ENCODE results near the gene PTPN3. TPM values are rescaled to one million over a fixed set of nuclear protein-coding genes. Genes with fewer than 3 reads are reported as not detected.
"Not testable (repeated sequence)": the region's sequence is repeated elsewhere in the genome, so short reads cannot be mapped to it uniquely, and the experiment has no call there.

The PTPN3 gene, protein sequence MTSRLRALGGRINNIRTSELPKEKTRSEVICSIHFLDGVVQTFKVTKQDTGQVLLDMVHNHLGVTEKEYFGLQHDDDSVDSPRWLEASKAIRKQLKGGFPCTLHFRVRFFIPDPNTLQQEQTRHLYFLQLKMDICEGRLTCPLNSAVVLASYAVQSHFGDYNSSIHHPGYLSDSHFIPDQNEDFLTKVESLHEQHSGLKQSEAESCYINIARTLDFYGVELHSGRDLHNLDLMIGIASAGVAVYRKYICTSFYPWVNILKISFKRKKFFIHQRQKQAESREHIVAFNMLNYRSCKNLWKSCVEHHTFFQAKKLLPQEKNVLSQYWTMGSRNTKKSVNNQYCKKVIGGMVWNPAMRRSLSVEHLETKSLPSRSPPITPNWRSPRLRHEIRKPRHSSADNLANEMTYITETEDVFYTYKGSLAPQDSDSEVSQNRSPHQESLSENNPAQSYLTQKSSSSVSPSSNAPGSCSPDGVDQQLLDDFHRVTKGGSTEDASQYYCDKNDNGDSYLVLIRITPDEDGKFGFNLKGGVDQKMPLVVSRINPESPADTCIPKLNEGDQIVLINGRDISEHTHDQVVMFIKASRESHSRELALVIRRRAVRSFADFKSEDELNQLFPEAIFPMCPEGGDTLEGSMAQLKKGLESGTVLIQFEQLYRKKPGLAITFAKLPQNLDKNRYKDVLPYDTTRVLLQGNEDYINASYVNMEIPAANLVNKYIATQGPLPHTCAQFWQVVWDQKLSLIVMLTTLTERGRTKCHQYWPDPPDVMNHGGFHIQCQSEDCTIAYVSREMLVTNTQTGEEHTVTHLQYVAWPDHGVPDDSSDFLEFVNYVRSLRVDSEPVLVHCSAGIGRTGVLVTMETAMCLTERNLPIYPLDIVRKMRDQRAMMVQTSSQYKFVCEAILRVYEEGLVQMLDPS
- 0.65 TPM for polyA plus RNA-seq (2013, experiment 1 of 2)
- 0.95 TPM for polyA plus RNA-seq (2013, experiment 2 of 2)

- H3K4me3 ChIP-seq (ENCODE audit: low read length): peak within 1 kb of the TSS; percentile 54
- no peak within 1 kb of the TSS for H3K9ac ChIP-seq (ENCODE audit: low read depth, low read length)
- no peaks in the 10 kb centered on the region for H3K36me3 ChIP-seq (ENCODE audit: insufficient read depth, low read length)
- no peaks in the 10 kb centered on the region for H3K9me3 ChIP-seq (ENCODE audit: insufficient read depth, low read depth, low read length)
- H3K27me3 ChIP-seq (ENCODE audit: insufficient read depth, low read length): peaks cover 84% of the 10 kb centered on the region
- WGBS: 4% methylated on average over 78 of the region's 78 CpGs
- no peaks in the 10 kb centered on the region for H3K4me1 ChIP-seq (ENCODE audit: insufficient read depth, low read length)
- no peak within 1 kb of the TSS for H3K27ac ChIP-seq (ENCODE audit: low read depth, low read length)
Measured at GRCh38 chr9:109498195-109499092, at the start of gene PTPN3. PTPN3 (minus strand) TSS chr9:109498307; CDS start chr9:109463434, 34,873 bp downstream.

DNA sequence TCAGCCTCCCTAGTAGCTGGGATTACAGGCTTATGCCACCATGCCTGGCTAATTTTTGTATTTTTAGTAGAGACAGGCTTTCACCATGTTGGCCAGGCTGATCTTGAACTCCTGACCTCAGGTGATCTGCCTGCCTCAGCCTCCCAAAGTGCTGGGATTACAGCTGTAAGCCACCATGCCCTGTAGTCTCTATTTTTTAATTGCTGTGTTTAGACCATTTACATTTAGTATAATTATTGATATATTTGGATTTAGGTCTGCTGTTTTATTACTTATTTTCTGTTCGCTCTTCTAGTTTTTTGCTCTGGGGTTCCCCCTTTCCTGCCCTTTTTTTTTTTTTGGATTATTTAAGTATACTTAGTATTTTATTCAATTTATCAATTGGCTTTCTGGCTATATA is 46.8 kb upstream of the PTPN3 start:
- not testable (repeated sequence) for H3K27me3 ChIP-seq (ENCODE audit: insufficient read depth, low read length); H3K36me3 ChIP-seq (ENCODE audit: insufficient read depth, low read length); H3K4me1 ChIP-seq (ENCODE audit: insufficient read depth, low read length); H3K9ac ChIP-seq (ENCODE audit: low read depth, low read length); H3K4me3 ChIP-seq (ENCODE audit: low read length); H3K27ac ChIP-seq (ENCODE audit: low read depth, low read length)
- no CpG with 5 or more reads among the region's 1 CpG for WGBS
- peaks cover 12% of the 10 kb centered on the region; the same call in 1 of the 2 replicates for H3K9me3 ChIP-seq (ENCODE audit: insufficient read depth, low read depth, low read length)

DNA sequence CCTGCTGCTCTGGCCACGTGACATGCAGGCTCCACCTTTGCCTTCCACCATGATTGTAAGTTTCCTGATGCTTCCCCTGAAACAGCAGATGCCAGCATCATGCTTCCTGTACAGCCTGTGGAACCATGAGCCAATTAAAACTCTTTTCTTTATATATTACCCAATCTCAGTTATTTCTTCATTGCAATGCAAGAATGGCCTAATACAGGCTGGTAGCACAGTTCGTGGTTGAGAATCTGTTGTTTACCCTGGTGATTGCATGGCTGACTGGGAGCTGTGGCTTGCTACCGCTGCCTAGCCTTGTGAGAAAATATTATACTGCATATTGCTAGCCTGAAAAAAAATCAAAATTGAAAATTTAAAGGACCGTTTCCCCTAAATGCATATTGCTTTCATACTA is 44.8 kb upstream of the PTPN3 start:
- H3K4me3 ChIP-seq (ENCODE audit: low read length): no peak overlapping the region
- peaks cover 12% of the 10 kb centered on the region; the same call in 1 of the 2 replicates for H3K9me3 ChIP-seq (ENCODE audit: insufficient read depth, low read depth, low read length)
- no peaks in the 10 kb centered on the region for H3K4me1 ChIP-seq (ENCODE audit: insufficient read depth, low read length)
- no peaks in the 10 kb centered on the region for H3K36me3 ChIP-seq (ENCODE audit: insufficient read depth, low read length)
- no peak overlapping the region for H3K27ac ChIP-seq (ENCODE audit: low read depth, low read length)
- no peaks in the 10 kb centered on the region for H3K27me3 ChIP-seq (ENCODE audit: insufficient read depth, low read length)
- WGBS: 84% methylated on average over 3 of the region's 4 CpGs
- no peak overlapping the region for H3K9ac ChIP-seq (ENCODE audit: low read depth, low read length)

DNA sequence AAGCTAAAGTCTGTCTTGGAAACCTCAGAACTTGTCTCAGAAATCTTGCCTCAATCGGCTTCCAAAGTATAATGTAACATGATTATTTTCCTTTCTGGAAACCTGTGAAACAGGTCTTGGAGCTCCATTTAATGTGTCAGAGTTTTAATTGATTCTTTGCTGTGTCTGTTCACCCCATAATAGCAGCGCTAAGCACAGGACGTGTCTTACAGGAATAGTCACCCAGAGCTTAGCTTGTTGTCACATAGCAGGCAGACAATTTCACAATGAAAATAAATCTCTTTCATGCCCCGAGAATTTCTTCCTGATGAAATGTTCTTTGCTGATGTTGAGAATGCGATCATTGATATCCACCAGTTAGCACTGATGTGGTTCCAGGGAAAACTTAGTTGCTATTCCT is 40.2 kb upstream of the PTPN3 start:
- WGBS: 93% methylated on average over 5 of the region's 5 CpGs
- no peaks in the 10 kb centered on the region for H3K36me3 ChIP-seq (ENCODE audit: insufficient read depth, low read length)
- no peak overlapping the region for H3K9ac ChIP-seq (ENCODE audit: low read depth, low read length)
- H3K27me3 ChIP-seq (ENCODE audit: insufficient read depth, low read length): no peaks in the 10 kb centered on the region; the same call in 1 of the 2 replicates
- no peak overlapping the region for H3K27ac ChIP-seq (ENCODE audit: low read depth, low read length)
- H3K4me1 ChIP-seq (ENCODE audit: insufficient read depth, low read length): no peaks in the 10 kb centered on the region
- H3K9me3 ChIP-seq (ENCODE audit: insufficient read depth, low read depth, low read length): no peaks in the 10 kb centered on the region
- no peak overlapping the region for H3K4me3 ChIP-seq (ENCODE audit: low read length)

GRCh38 chr9:109537288-109537687 is 39.2 kb upstream of the PTPN3 start:
- 88% methylated on average over 5 of the region's 6 CpGs for WGBS
- Histone ChIP-seq H3K36me3 (ENCODE audit: insufficient read depth, low read length) (no peaks in the 10 kb centered on the region), H3K27me3 (ENCODE audit: insufficient read depth, low read length) (no peaks in the 10 kb centered on the region; the same call in 1 of the 2 replicates), H3K9ac (ENCODE audit: low read depth, low read length) (no peak overlapping the region), H3K27ac (ENCODE audit: low read depth, low read length) (no peak overlapping the region), H3K9me3 (ENCODE audit: insufficient read depth, low read depth, low read length) (no peaks in the 10 kb centered on the region), H3K4me3 (ENCODE audit: low read length) (no peak overlapping the region), H3K4me1 (ENCODE audit: insufficient read depth, low read length) (no peaks in the 10 kb centered on the region)

DNA sequence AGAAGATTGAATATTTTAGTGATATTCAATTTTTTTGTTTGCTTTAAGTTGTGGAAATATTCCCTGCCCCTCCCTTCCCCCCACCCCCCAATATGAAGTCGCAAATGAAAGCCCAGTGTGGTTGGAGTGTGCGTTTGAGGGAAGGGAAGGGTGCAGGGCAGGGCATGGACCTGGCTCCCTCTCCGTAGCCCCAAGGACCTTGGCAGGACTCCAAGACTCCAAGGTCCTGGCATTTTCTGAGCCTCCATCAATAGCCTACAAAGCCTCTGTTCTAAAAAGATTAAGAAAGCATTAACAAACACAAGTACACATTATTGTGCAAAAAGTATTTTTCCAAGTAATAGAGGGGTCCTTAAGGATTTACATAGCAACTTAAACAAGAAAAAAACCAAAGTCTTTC is 38.8 kb upstream of the PTPN3 start:
- H3K4me1 ChIP-seq (ENCODE audit: insufficient read depth, low read length): no peaks in the 10 kb centered on the region
- H3K9me3 ChIP-seq (ENCODE audit: insufficient read depth, low read depth, low read length): no peaks in the 10 kb centered on the region
- no peak overlapping the region for H3K4me3 ChIP-seq (ENCODE audit: low read length)
- no peaks in the 10 kb centered on the region; the same call in 1 of the 2 replicates for H3K27me3 ChIP-seq (ENCODE audit: insufficient read depth, low read length)
- H3K9ac ChIP-seq (ENCODE audit: low read depth, low read length): no peak overlapping the region
- H3K36me3 ChIP-seq (ENCODE audit: insufficient read depth, low read length): no peaks in the 10 kb centered on the region
- H3K27ac ChIP-seq (ENCODE audit: low read depth, low read length): no peak overlapping the region
- WGBS: 89% methylated on average over 3 of the region's 3 CpGs

DNA sequence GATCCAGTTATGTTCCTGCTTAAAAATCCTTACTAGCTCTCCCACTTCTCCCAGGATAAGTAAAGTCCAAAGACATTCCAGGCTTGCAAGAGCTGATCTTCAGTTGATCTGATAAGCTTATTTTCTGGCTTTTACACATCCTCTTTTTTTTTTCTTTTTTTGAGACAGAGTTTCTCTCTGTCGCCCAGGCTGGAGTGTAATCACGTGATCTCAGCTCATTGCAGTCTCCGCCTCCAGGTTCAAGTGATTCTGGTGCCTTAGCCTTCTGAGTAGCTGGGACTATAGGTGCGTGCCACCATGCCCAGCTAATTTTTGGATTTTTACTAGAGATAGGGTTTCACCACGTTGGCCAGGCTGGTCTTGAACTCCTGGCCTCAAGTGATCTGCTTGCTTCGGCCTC is 37.3 kb upstream of the PTPN3 start:
- peaks cover 2% of the 10 kb centered on the region; the same call in 1 of the 2 replicates for H3K27me3 ChIP-seq (ENCODE audit: insufficient read depth, low read length)
- no peak overlapping the region for H3K4me3 ChIP-seq (ENCODE audit: low read length)
- no peaks in the 10 kb centered on the region for H3K4me1 ChIP-seq (ENCODE audit: insufficient read depth, low read length)
- WGBS: 93% methylated on average over 6 of the region's 6 CpGs
- no peaks in the 10 kb centered on the region for H3K36me3 ChIP-seq (ENCODE audit: insufficient read depth, low read length)
- no peak overlapping the region for H3K9ac ChIP-seq (ENCODE audit: low read depth, low read length)
- no peaks in the 10 kb centered on the region for H3K9me3 ChIP-seq (ENCODE audit: insufficient read depth, low read depth, low read length)
- H3K27ac ChIP-seq (ENCODE audit: low read depth, low read length): no peak overlapping the region

- H3K9ac ChIP-seq (ENCODE audit: low read depth, low read length): no peak overlapping the region
- H3K36me3 ChIP-seq (ENCODE audit: insufficient read depth, low read length): no peaks in the 10 kb centered on the region
- no peaks in the 10 kb centered on the region for H3K4me1 ChIP-seq (ENCODE audit: insufficient read depth, low read length)
- WGBS: 98% methylated on average over 36 of the region's 36 CpGs
- H3K4me3 ChIP-seq (ENCODE audit: low read length): no peak overlapping the region
- no peaks in the 10 kb centered on the region for H3K9me3 ChIP-seq (ENCODE audit: insufficient read depth, low read depth, low read length)
- H3K27me3 ChIP-seq (ENCODE audit: insufficient read depth, low read length): peaks cover 2% of the 10 kb centered on the region; the same call in 1 of the 2 replicates
- H3K27ac ChIP-seq (ENCODE audit: low read depth, low read length): no peak overlapping the region
Measured at GRCh38 chr9:109534151-109534550, 36.0 kb upstream of the PTPN3 start.

DNA sequence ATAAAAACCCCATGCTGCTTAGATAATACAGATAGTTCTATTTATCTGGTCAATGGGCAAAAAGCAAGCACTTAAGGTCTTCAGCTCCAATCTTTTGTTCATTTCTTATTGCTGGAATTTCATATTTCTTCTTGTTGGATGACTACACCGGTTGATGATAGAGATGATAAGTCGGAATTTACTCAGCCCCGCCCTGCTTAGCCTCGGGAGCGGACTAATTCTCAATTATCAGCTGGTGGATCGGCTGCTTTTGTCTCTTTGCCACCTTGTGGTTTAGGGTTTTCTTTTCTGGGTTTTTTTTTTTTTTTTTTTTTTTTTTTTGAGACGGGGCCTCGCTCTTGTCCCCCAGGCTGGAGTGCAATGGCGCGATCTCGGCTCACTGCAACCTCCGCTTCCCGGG is 34.5 kb upstream of the PTPN3 start:
- H3K36me3 ChIP-seq (ENCODE audit: insufficient read depth, low read length); H3K27me3 ChIP-seq (ENCODE audit: insufficient read depth, low read length); H3K4me3 ChIP-seq (ENCODE audit: low read length); H3K27ac ChIP-seq (ENCODE audit: low read depth, low read length); H3K9ac ChIP-seq (ENCODE audit: low read depth, low read length); H3K9me3 ChIP-seq (ENCODE audit: insufficient read depth, low read depth, low read length); H3K4me1 ChIP-seq (ENCODE audit: insufficient read depth, low read length): not testable (repeated sequence)
- 94% methylated on average over 13 of the region's 13 CpGs for WGBS

GRCh38 chr9:109522106-109522505 is 24.0 kb upstream of the PTPN3 start:
- WGBS: 88% methylated on average over 6 of the region's 6 CpGs
- Histone ChIP-seq H3K27me3 (ENCODE audit: insufficient read depth, low read length) (no peaks in the 10 kb centered on the region), H3K27ac (ENCODE audit: low read depth, low read length) (no peak overlapping the region), H3K4me1 (ENCODE audit: insufficient read depth, low read length) (no peaks in the 10 kb centered on the region), H3K9ac (ENCODE audit: low read depth, low read length) (no peak overlapping the region), H3K9me3 (ENCODE audit: insufficient read depth, low read depth, low read length) (no peaks in the 10 kb centered on the region), H3K36me3 (ENCODE audit: insufficient read depth, low read length) (no peaks in the 10 kb centered on the region), H3K4me3 (ENCODE audit: low read length) (no peak overlapping the region)

Measured in HUES64 (cell line).